Peyer's patch (tissue), 4 donors: ENCODE data around the gene NTNG1. TPM values are rescaled to one million over a fixed set of nuclear protein-coding genes. Genes with fewer than 3 reads are reported as not detected.

Experiments used
- DNase-seq, 3 donors: peaks; one replicate each; pipeline ENCODE4 v3.0.0-alpha.2; 2017 to 2019
- H3K27ac ChIP-seq, 4 donors: fragments of 200-600 bp; sonication (generic); one replicate each; pipeline ENCODE4 v1.5.1; 2016 to 2019
- H3K27me3 ChIP-seq, 2 donors: fragments of 200-600 bp; sonication (generic); one replicate each; pipeline ENCODE4 v1.5.1; 2019
- H3K36me3 ChIP-seq, 3 donors: fragments of 200-600 bp; sonication (generic); one replicate each; pipeline ENCODE4 v1.5.1; 2016 to 2019
- H3K4me1 ChIP-seq, 4 donors: fragments of 200-600 bp; sonication (generic); one replicate each; pipeline ENCODE4 v1.5.1; 2016 to 2019
- H3K4me3 ChIP-seq, 4 donors: fragments of 200-600 bp; sonication (generic); 1 replicate in 3 of 4; 2 replicates in 1 of 4; pipeline ENCODE4 v1.5.1; 2016 to 2019; ENCODE audit warnings: mild to moderate bottlenecking in 1 of 4
- H3K9me3 ChIP-seq, 4 donors: fragments of 200-600 bp; sonication (generic); one replicate each; pipeline ENCODE4 v1.5.1; 2016 to 2019; ENCODE audit warnings: mild to moderate bottlenecking in 1 of 4
- CTCF ChIP-seq, 6 experiments: fragments of 450-650 bp in 4 of 6; fragments of 200-600 bp in 2 of 6; sonication (generic) in 1 of 6; IDR thresholded peaks; one replicate each; pipeline ENCODE4 v1.5.1; 2017 to 2019; ENCODE audit warnings: antibody characterized with exemption in 6 of 6, mild to moderate bottlenecking in 3 of 6, moderate library complexity in 1 of 6
- POLR2A ChIP-seq, 2 donors: fragments of 450-650 bp; IDR thresholded peaks; one replicate each; pipeline ENCODE4 v1.5.1; 2017; ENCODE audit warnings: antibody characterized with exemption in 2 of 2, mild to moderate bottlenecking in 2 of 2, moderate library complexity in 2 of 2
- total RNA-seq, 4 donors: library from RNA; depleted of rRNA; stranded (reverse); fragments of >200 nt; gene quantifications; one replicate each; pipeline ENCODE4 v1.1.0, GENCODE V29; 2016

Gene NTNG1
- total RNA-seq, 4 donors from 2014 or later: 17.3 TPM; not detected in 3

- H3K4me1 ChIP-seq: no peaks in the 10 kb centered on the region
- peaks cover 0 to under 1% (median 0%) of the 10 kb centered on the region in 4 donors for H3K9me3 ChIP-seq
- no peak overlapping the region for H3K4me3 ChIP-seq
- no peak for TF ChIP-seq POLR2A (IDR thresholded peaks at IDR 0.05)
- no peak for TF ChIP-seq CTCF (IDR thresholded peaks at IDR 0.05)
- no peak for DNase-seq
- H3K27ac ChIP-seq: no peak overlapping the region
- no peaks in the 10 kb centered on the region for H3K36me3 ChIP-seq
- no peaks in the 10 kb centered on the region for H3K27me3 ChIP-seq
These were observed 374.9 kb downstream of the NTNG1 start for GRCh38 chr1:107515702-107516101.

GRCh38 chr1:107523061-107523460 lies 382.2 kb downstream of the NTNG1 start:
- TF ChIP-seq CTCF (IDR thresholded peaks at IDR 0.05) (no peak), POLR2A (IDR thresholded peaks at IDR 0.05) (no peak)
- no peaks in the 10 kb centered on the region for H3K9me3 ChIP-seq
- no peaks in the 10 kb centered on the region for H3K4me1 ChIP-seq
- no peak for DNase-seq
- H3K4me3 ChIP-seq: no peak overlapping the region
- H3K27me3 ChIP-seq: no peaks in the 10 kb centered on the region
- no peak overlapping the region for H3K27ac ChIP-seq
- H3K36me3 ChIP-seq: no peaks in the 10 kb centered on the region

- Histone ChIP-seq H3K4me3 (no peak overlapping the region), H3K9me3 (no peaks in the 10 kb centered on the region), H3K36me3 (no peaks in the 10 kb centered on the region), H3K27me3 (no peaks in the 10 kb centered on the region), H3K27ac (no peak overlapping the region), H3K4me1 (no peaks in the 10 kb centered on the region)
- no peak for DNase-seq
- TF ChIP-seq POLR2A (IDR thresholded peaks at IDR 0.05) (no peak), CTCF (IDR thresholded peaks at IDR 0.05) (no peak)
These were observed 382.9 kb downstream of the NTNG1 start for GRCh38 chr1:107523736-107524135.

- TF ChIP-seq POLR2A (IDR thresholded peaks at IDR 0.05) (no peak), CTCF (IDR thresholded peaks at IDR 0.05) (no peak)
- Histone ChIP-seq H3K36me3 (no peaks in the 10 kb centered on the region), H3K4me1 (no peaks in the 10 kb centered on the region), H3K9me3 (no peaks in the 10 kb centered on the region), H3K4me3 (no peak overlapping the region), H3K27me3 (no peaks in the 10 kb centered on the region), H3K27ac (no peak overlapping the region)
- DNase-seq: no peak
These were observed 383.5 kb downstream of the NTNG1 start for GRCh38 chr1:107524301-107524700.

- Histone ChIP-seq H3K27me3 (no peaks in the 10 kb centered on the region), H3K4me1 (no peaks in the 10 kb centered on the region), H3K36me3 (no peaks in the 10 kb centered on the region), H3K4me3 (no peak overlapping the region), H3K27ac (no peak overlapping the region), H3K9me3 (no peaks in the 10 kb centered on the region)
- TF ChIP-seq POLR2A (IDR thresholded peaks at IDR 0.05) (no peak), CTCF (IDR thresholded peaks at IDR 0.05) (no peak)
- no peak for DNase-seq
These were observed 384.3 kb downstream of the NTNG1 start for GRCh38 chr1:107525145-107525544.

- no peaks in the 10 kb centered on the region for H3K9me3 ChIP-seq
- no peak overlapping the region for H3K4me3 ChIP-seq
- DNase-seq: no peak
- H3K27me3 ChIP-seq: no peaks in the 10 kb centered on the region
- H3K36me3 ChIP-seq: no peaks in the 10 kb centered on the region
- TF ChIP-seq CTCF (IDR thresholded peaks at IDR 0.05): no peak
- TF ChIP-seq POLR2A (IDR thresholded peaks at IDR 0.05): no peak
- H3K4me1 ChIP-seq: no peaks in the 10 kb centered on the region
- no peak overlapping the region for H3K27ac ChIP-seq
These were observed 385.1 kb downstream of the NTNG1 start for GRCh38 chr1:107525961-107526360.
